Suprapubic skin (tissue), 4 donors: ENCODE results near the gene MXI1.

Experiments used
- CTCF ChIP-seq, 2 donors: fragments of 200-600 bp in 1 of 2; fragments of 450-650 bp in 1 of 2; sonication (generic) in 1 of 2; IDR thresholded peaks; one replicate each; pipeline ENCODE4 v1.5.1; 2016 to 2019; ENCODE audit warnings: antibody characterized with exemption in 2 of 2, mild to moderate bottlenecking in 1 of 2, moderate library complexity in 1 of 2
- EP300 ChIP-seq: sonication (generic); formaldehyde crosslinking; IDR thresholded peaks from one replicate; pipeline ENCODE4 v1.6.1; 2017; ENCODE audit warnings: antibody characterized with exemption
- POLR2A ChIP-seq, 2 donors: fragments of 450-650 bp; IDR thresholded peaks; one replicate each; pipeline ENCODE4 v1.6.1; 2017; ENCODE audit warnings: antibody characterized with exemption in 2 of 2, mild to moderate bottlenecking in 2 of 2, moderate library complexity in 2 of 2
- POLR2AphosphoS5 ChIP-seq, 3 donors: sonication (generic); formaldehyde crosslinking; IDR thresholded peaks; one replicate each; pipeline ENCODE4 v1.6.1; 2017; ENCODE audit warnings: antibody characterized with exemption in 3 of 3

- no peak for TF ChIP-seq POLR2A (IDR thresholded peaks at IDR 0.05)
- TF ChIP-seq EP300: no peak
- no peak for TF ChIP-seq CTCF (IDR thresholded peaks at IDR 0.05)
- TF ChIP-seq POLR2AphosphoS5 (IDR thresholded peaks at IDR 0.05): no peak
These were observed 47.1 kb downstream of the MXI1 start for GRCh38 chr10:110254467-110254866.
